Pons (tissue), 1 donor: ENCODE data around the gene PTPRM.

Source experiments
- DNase-seq: peaks from one replicate; pipeline ENCODE4 v3.0.0-alpha.2; 2016; ENCODE audit warnings: low spot score

Gene PTPRM

DNA sequence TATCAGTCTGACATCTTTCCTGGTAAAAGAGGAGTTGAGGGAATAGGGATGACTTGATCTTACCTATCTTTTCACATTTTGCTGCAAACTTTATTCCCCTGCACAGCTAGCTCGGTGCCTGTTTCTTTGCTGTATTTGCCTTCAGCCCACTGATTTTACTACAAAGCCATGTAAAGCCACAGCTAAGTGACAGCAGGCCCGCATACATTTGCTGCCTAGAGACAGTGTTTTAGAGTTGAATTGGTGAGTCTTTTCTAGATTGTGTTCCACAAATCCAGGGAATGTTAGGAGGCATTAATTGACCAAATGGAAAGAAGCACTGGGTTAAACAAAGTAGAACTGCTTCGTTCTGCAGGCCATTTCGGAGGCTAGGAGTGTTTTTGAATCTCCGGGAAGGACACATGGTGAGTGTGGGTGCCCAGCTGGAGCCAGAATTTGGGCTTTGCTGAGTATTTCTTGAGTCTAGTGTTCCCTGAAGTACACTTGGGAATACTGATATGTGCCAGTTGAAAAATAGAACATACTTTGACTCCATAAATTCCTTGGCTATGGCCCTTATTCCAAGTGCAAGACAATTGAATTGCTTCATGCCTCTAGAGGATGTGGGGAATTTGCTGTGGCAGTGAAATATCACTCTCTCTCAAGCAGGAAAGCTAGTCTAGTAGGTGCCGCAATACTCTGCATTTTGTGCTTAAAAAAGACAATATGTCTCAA, 329.8 kb downstream of the PTPRM start:
- no peak for DNase-seq

DNA sequence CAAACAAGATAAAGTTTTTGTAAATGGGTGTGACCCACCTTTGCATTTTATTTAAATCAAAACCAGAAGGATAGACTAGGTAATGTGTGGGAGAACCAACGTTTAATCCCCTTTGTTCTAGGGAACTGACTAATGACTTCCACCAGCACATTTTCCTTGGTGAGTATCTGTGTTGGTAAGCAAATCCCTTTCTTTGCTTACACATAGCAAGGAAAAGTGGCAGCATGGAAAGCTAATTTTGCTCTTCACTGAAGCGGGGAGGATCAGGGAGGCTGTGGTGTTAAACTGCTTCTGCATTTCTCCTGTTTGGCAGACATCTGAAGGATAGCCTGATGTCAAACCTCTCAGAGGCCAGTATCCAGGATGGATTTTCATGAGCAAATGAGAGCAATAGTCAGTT, 331.1 kb downstream of the PTPRM start:
- no peak for DNase-seq

DNA sequence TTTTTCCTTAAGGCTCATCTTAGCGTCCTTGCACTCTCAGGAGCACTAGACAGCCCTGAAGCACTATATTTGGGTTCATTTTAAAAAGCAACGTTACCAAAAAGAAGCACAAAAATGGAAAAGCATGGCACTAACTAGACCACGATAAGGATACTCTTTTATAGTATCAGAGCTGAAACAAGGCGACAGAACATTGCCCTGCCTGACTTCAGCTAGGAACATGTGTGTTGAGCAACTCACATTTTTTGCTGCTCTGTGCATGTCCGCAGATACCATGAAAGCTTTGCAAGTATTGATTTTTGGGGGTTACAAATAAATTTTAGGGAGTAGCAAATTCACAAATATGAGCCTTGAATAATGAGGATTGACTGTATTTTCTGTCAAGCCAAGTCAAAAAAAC, 332.0 kb downstream of the PTPRM start:
- DNase-seq, result no peak

DNA sequence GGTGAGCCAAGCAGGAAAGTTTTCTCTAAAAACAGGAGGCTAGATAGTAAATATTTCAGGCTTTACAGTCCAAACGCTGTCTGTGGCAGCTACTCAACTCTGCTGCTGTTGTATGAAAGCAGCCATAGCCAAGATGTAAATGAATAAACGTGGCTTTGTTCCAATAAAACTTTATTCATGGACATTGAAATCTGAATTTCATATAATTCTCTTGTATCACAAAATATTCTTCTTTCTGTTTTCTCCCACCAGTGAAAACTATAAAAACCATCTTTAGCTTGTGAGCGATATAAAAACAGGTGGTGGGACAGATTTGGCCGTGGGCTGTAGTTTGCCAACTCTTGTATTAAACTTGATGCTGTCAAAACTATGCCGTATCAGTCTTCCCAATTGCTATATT, 333.0 kb downstream of the PTPRM start:
- DNase-seq, result no peak

DNA sequence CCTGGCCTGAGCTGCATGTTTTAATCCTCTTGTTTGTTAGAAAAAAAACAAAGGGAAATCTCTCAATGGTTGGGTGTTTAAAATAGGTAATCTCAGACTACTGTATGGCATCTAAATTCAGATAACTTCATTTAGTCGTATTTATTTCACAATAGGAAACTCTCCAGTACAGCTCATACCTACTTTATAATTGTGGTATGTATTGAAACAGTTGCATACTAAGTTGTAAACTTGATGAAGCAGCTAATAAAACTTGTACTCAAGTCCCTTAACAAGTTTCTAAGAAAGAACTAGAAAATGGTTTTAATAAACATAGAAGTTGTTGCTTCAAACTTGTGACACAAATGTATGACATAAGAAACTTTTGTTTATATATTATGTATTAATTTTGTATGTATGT, 334.5 kb downstream of the PTPRM start:
- no peak for DNase-seq

DNA sequence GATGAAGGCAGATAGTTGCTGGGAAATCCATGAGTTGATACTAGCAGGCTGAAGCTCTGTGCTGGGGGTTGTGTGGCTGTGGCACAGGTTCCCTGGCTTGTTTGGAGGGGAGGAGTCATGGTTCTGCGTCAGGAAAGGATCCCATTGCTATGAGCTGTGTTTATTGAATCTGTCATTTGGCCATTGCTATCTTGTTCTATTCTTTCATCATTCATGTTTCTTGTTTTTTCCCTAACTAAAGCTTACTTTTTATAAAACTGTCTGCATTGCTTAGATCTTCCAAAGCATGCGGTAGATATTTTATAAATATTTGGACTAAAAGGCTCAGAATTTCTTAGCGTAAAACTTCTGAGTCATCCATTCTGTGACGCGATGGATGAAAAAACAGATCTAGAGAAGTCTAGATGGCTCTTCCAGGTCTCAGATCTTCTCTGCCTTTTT, 335.3 kb downstream of the PTPRM start:
- DNase-seq, result no peak

DNA sequence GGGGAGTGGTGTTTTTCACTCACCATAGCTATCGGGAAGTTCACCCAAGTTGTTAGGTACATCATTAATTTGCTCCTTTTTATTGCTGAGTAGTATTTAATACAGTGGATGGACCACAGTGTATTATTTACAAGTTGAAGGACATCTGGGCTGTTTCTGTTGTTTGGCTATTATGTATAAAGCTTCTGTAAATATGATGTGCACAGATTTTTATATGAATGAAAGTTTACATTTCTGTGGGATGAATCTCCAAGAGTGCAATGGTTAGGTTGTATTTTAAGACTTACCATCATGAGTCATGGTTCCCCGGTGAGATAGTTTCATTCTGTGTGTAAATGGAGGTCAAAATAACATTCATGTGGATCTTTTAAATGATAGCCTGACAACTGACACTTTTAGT, 337.4 kb downstream of the PTPRM start:
- DNase-seq, result no peak

DNA sequence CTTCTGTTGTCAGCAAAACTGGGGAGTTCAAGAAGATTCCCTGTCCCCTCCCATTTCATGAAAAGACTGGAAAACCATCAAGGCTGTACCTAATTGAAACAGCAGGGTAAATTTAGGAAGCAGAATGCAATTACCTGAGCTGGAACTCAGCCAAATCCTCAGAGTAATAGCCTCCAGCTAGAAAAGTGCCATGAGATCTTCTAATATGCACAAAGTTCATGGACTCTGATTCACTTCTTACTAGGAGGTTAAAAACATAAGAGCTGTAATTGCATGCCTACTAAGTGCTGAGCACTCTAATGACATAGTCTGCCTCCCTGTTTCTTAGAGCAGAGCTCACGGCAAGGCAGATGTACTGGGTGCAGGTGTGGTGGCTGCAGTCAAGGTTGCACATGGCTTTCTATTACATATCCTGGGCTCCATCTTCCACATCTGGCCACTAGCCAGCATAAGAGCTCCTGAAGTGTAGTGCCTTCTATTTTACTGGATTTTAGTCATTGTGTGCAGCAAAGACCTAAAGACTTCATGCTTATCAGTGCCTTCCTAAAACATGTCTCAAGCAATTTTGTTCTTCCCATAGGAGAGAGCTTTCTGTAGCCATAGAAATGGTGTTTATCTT, 341.7 kb downstream of the PTPRM start:
- DNase-seq, result no peak

DNA sequence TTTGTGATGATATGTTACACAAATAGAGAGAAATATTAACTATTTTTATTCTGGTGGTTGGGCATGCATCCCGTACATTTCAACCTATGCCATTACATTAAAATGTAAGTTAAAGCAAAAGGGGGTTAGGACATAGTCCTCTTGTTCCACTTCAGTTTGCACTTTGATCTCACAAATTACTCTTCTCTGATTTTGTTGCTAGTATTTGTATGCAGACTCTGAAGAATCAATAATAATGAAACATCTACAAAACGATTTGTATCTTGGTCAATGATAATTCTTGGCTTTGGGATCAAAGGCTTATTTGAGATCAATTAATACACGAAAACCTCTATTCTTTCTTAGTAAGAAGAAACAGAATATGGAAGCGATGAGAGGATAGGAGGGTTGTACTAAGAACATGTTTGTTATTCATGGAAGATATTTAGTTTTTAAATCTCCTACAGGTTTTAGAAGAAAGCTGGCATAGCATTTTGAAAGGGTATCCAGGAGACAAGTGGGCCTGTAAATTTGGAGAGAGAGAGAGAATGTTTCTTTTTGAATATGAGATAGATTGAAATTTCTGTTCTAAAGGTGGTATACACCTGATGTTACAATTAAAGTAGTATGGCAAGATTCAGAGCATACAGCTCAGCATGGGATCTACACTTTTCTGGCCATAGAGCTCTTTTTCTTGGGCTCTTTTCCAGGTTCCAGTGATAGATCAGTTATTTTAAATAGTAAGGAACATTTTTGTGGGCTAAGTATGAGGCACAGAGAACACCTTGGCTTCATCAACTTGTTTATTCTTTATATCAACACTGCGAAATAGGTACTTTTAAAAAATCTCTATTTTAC, 347.9 kb downstream of the PTPRM start:
- DNase-seq, result no peak

DNA sequence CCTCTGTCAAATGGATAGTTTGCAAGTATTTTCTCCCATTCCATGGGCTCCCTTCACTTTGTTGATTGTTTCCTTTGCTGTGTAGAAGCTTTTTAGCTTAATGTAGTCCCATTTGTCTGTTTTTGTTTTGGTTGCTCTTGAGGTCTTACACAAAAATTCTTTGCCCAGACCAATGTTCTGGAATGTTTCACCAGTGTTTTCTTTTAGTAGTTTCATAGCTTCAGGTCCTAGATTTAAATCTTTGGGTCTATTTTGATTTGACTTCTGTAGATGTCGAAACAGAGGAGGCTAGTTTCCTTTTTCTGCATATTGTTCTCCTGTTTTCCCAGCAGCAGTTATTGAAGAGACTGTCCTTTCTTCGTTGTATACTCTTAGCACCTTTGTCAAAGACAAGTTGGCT, 351.6 kb downstream of the PTPRM start:
- DNase-seq, result no peak

DNA sequence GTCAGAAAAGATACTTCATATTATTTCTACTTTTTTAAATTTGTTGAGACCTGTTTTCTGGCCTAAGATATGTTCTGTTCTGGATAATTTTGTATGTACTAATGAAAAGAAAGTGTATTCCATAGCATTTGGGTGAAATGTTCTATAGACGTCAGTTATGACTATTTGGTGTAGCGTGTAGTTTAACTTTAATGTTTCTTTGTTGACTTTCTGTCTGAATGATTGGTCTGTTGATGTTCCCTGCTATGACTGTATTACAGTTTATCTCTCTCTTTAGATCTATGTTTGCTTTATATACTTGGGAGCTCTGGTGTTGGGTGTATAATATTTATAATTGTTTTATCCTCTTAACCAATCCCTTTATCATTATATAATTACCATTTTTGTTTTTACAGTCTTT, 352.4 kb downstream of the PTPRM start:
- DNase-seq, result no peak

DNA sequence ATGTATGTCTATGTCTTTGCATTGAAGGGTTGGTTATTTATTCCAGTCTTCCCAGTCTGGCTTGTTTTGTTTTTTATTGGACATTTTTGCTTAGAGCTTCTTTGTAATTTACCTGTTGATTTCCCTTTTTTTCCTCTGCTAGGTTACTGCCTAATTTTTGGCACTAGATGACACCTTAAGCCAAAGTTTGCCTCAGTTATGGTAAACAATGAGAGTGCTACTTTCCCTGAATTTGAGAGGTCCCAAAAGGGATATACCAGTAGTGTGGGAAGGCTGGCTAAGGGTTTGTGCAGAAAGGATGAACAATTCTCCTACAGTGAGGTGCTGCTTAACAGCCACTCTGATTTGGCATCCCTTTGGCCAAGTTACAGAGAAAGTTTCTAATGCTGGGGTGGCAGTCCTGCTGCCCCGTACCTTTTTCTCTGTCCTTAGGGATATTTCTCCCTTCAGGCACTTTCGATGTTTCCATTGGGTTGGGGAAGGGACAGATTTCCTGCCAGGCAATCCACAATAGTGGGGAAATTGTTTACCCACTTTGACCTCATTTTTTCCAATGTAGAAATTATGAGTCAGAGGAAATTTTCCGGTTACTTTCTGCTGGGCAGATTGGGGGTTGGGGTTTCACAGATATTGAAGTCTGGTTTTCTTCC, 354.9 kb downstream of the PTPRM start:
- no peak for DNase-seq

DNA sequence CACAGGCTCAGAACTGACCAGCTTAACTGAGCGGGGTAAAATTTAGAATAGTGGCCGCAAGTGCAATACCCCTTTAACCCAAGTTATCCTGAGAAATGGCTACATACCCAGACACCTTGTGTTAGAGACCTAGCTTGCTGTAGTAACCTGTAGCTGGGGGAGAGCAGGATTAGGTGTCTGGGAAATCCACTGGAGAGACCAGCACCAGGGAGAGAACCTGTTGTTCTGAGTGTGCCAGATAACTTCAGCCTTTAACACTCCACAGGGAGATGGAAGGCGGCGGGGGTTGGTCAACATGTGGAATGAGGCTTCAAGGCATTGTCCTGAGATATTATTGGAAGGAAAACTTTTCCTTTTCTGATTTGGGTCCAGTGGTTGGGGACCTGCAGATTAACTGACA, 356.0 kb downstream of the PTPRM start:
- DNase-seq, result no peak

DNA sequence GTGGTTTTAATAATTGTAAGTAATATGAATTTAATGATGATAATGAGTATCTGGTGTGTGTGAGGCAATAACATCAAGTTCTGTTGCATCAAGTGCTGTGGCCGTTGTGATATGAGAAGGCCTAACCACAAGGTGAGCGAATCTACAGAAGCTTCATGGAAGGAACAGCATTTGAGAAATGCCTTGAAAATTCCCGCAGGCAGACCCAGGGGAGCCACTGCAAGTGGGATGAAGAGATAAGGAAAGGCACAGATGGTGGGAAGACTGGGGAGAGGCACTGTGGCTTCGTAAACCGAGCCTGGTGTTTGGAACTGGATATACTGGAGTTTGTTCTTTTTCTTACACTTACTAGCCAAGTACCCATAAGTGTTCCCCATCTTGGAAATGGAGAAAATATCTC, 357.5 kb downstream of the PTPRM start:
- DNase-seq, result no peak

DNA sequence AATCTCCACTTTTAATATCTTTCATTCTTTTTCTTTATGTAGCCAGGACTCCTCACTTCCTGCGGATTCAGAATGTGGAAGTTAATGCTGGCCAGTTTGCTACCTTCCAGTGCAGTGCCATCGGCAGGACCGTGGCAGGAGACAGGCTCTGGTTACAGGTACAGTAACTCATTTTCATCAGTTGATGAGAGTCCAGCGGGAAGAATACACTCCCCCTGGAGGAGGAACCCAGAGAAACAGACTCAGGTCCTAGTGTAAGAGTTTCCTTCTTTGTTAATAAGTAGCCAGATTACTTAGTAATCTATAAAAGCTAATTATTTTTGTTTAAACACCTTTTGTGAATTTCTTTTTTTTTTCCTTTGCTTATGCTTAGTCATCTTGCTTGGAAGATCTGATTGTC, 359.4 kb downstream of the PTPRM start:
- DNase-seq, result no peak

DNA sequence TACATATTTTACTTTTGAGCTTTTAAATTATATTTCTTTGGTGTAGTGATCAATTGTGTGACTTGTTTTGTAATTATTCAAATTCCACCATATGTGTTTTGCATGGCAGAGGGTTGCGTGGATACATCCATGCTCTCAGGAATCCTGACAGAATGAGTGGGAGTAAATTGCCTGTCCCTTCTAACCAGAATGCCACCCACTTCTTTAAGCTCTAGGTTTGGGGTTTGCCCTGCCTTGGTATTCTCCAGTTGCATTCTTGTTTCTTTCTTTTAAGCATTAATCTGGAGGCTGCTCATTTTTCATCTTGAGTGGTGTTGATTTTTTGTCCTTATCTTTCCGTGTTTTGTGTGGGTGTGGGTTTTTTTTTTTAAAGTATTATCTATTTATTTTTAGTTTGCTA, 360.0 kb downstream of the PTPRM start:
- DNase-seq, result no peak

DNA sequence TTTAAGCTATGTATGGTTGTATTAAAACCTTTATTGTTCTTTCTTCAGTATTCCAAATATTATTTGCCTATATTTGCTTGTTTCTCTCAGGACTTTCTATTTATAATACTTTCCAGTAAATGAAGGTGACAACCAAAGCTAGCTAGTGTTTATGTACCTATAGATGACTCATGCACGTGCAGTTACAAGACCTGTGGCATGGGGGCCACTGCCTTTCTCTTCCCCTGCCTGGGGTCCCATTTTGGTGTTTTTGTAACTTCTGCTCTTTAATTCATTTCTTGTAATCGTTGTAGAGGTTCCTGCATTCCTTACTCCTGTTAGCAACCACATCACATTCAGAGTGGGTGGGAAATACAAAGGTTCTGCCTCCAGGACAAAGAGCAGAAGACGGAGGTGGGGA, 364.6 kb downstream of the PTPRM start:
- DNase-seq, result no peak

DNA sequence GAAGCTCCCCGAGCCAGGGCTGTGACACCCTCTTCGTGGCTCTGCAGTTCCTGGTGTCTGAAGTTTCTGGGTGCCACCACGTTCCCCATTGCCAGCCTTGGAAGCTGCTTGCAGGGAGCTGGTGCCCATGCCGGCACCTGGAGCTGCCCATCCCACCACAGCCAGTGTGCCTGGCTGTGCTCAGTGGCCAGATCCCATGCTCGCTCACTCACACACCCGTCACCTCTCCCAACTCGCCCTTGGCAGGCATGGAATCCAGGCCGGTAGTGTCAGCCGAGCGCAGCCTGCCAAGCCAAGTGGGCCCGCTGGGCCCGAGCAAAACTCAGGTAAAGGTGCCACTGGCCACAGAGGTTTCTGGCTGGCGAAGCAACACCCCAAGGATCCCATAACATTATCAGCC, 370.2 kb downstream of the PTPRM start:
- no peak for DNase-seq

DNA sequence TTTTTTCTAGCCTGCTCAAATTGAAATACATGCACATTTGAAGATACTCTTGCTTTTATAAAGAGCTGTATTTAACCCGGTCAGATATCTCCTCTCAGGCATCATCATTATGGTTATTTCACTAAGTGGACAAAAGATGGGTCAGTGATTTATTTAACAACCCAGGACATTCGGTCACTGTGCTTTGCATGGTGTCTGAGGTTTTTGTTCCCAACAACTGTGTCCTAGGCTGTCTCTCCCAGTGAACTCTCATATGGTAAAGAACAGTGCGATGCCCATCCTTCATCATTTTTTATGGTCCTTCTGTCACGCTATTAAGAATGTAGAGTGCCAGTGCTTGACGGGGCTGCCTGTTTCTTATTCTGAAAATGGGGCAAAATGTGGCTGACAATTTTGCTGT, 372.4 kb downstream of the PTPRM start:
- DNase-seq, result no peak

DNA sequence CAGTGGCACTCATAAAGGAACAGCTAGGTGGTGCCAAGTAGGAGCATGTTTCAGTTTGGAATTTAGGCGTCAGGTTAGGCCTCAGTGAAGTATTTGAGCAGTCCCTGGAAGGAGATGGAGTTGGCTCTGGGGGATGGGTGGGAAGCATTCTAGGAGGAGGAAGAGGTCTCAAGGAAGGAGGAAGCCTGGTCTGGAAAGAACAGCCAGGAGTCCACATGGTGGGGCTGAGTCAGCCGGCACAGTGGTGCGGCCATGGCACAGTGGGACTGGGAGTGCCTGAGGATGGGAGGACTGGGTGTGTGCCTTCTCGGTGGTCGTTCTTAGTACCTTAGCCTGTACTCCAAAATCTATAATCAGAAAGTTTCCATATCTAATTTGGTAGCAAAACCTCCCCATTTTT, 373.3 kb downstream of the PTPRM start:
- DNase-seq, result no peak

DNA sequence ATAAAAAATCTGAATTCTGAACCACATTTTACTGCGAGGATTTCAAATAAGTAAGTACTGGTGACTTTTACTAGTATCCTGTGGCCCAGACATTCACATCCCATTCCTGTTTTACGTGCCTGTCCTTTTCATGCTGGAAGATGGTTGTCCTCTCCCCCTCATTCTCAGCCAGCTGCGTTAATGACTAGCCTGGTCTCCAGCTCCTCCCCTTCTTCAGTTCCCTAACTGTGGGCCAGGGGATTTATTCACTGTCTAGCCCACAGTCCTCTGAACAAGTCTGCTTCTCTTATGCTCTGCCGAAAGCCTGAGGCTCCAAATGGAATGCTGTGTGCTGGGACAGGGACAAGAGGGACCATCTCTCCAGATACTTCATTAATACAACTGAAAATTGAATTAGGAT, 373.9 kb downstream of the PTPRM start:
- DNase-seq, result no peak

DNA sequence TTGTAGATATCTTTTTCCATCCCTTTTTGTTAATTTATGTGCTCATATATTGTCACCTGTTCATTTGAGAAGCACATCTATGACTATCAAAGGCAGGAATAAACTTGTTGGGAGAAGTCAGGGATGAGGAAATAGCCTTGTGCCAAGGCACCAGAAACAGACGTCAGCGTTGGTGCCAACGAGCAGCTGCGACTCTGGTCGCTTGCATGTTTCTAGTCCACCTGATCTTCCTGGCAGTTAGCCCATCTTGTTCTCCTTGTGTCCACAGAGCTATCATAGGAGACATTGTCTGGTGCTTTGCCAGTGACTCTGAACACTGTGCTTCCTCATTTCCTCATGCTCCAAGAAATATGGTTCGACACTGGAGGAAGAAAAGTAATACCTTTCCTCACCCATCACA, 374.4 kb downstream of the PTPRM start:
- DNase-seq, result no peak

DNA sequence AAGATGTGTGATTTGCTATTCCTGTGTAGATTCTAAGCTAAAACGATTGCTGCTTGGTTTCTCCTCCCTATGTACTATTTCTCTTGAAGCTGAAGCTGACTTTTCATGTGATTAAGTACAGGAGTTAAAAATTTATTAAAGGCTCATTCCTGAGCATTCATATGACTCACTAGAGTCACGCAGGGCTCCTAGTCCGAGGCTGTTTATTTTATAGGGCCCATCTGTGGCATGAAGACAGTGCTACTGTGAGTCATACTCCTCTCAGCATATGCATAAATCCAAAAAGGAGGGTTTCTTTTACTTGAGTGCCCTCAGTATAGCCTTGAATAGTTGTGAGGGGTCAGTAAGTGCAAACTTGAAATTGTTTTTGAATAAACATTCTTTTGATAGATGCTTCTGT, 378.8 kb downstream of the PTPRM start:
- no peak for DNase-seq
